Mesothelial cell of epicardium (in vitro differentiated cells): ENCODE data around the gene DAPK1. TPM values are rescaled to one million over a fixed set of nuclear protein-coding genes. Genes with fewer than 3 reads are reported as not detected.

Experiments used
- DNase-seq, 2 experiments: peaks; one replicate each; pipeline ENCODE4 v3.0.0; 2021; ENCODE audit warnings: low spot score in 2 of 2; ENCODE audit not compliant: unreplicated experiment in 2 of 2
- H3K27ac Mint-ChIP-seq: 2 replicates; pipeline ENCODE4 v1.8.0; 2021; ENCODE audit warnings: mixed read lengths
- H3K27me3 Mint-ChIP-seq: 2 replicates; pipeline ENCODE4 v1.8.0; 2021; ENCODE audit warnings: low read depth, mixed read lengths
- H3K36me3 Mint-ChIP-seq: 2 replicates; pipeline ENCODE4 v1.8.0; 2021; ENCODE audit warnings: mixed read lengths
- H3K4me1 Mint-ChIP-seq: 2 replicates; pipeline ENCODE4 v1.8.0; 2021; ENCODE audit warnings: mixed read lengths
- H3K4me3 Mint-ChIP-seq: 2 replicates; pipeline ENCODE4 v1.8.0; 2021; ENCODE audit warnings: mild to moderate bottlenecking, moderate library complexity, mixed read lengths
- H3K9me3 Mint-ChIP-seq: 2 replicates; pipeline ENCODE4 v1.8.0; 2021; ENCODE audit warnings: mixed read lengths
- total RNA-seq: library from RNA; stranded (reverse); gene quantifications from 3 replicates; pipeline ENCODE4 v1.2.1, GENCODE V29; 2021
- TF ChIP-seq, protein P1 (sequence below): fragments of 200-600 bp; sonication (generic); IDR thresholded peaks from one replicate; pipeline ENCODE4 v1.5.0; 2021; ENCODE audit warnings: antibody characterized with exemption; ENCODE audit not compliant: unreplicated experiment

The DAPK1 gene
- total RNA-seq, 1 donor from 2014 or later: 239 TPM

DNA sequence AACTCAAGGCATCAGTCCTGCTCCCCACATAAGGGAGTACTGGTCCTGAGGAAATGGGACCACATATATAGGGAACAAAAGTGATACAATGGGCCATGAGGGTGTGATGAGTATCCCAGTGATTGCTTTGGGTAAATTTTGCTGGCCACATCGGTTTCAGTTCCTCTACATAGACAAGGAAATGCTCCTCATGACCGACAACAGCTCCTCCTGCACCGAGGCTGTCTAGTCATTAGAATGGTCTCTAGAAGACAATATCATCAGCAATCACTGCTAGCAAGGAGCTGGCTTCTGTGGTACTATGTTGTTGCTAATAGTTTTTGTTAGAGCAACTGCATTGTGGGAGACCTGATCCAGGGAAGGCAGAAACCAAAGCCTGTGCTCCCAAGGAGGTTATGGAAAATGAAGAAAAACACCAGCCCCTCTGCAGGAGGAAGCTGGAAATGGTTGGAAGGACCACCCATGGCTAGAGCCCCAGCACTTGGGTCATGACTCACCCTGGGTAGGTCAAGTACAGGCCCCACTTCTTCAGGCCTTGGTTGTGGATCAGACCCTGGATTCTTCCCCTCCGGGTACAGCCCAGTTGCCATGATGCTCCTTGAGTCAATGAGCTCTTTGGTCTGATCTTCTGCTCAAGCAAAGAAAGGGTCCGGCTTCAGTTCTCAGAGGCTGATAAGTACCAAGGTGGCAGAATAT is 224.9 kb downstream of the DAPK1 start:
- no peaks in the 10 kb centered on the region for H3K27me3 Mint-ChIP-seq
- H3K9me3 Mint-ChIP-seq: no peaks in the 10 kb centered on the region
- H3K4me1 Mint-ChIP-seq: peaks cover 16% of the 10 kb centered on the region
- DNase-seq: no peak
- H3K36me3 Mint-ChIP-seq: no peaks in the 10 kb centered on the region
- TF ChIP-seq, protein P1, sequence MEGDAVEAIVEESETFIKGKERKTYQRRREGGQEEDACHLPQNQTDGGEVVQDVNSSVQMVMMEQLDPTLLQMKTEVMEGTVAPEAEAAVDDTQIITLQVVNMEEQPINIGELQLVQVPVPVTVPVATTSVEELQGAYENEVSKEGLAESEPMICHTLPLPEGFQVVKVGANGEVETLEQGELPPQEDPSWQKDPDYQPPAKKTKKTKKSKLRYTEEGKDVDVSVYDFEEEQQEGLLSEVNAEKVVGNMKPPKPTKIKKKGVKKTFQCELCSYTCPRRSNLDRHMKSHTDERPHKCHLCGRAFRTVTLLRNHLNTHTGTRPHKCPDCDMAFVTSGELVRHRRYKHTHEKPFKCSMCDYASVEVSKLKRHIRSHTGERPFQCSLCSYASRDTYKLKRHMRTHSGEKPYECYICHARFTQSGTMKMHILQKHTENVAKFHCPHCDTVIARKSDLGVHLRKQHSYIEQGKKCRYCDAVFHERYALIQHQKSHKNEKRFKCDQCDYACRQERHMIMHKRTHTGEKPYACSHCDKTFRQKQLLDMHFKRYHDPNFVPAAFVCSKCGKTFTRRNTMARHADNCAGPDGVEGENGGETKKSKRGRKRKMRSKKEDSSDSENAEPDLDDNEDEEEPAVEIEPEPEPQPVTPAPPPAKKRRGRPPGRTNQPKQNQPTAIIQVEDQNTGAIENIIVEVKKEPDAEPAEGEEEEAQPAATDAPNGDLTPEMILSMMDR: no peak
- H3K4me3 Mint-ChIP-seq: no peak overlapping the region
- no peak overlapping the region for H3K27ac Mint-ChIP-seq

DNA sequence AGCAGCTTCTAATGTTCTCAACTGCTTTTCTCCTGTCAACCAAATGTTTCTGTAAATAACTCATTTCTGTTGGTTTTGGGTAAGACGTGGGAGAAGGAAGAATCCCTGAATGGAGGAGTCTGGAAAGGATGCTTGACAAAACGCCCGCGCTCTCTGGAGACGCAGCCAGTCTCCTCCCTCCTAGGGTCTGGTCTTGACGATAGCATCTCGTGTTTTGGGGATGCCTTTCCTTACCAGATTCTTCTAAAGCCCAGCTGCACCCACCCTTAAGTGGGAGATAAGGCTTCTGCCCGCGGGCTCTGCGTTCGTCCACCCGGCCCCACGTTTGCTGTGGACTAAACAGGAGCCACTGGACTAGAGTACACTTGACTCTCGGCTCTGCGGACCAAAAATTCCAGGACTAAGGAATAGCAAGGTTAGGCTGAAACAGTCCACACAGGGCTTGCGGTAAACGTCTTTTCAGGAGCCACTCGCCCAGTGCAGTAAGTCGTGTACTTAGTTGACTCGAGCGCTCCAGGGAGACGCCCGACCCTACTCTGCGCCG is 227.8 kb downstream of the DAPK1 start:
- peaks cover 33% of the 10 kb centered on the region for H3K4me1 Mint-ChIP-seq
- H3K27ac Mint-ChIP-seq: peak overlapping the region; percentile 95
- H3K4me3 Mint-ChIP-seq: peak overlapping the region; percentile 89
- peaks cover 16% of the 10 kb centered on the region for H3K36me3 Mint-ChIP-seq
- H3K9me3 Mint-ChIP-seq: no peaks in the 10 kb centered on the region
- TF ChIP-seq, protein P1: no peak
- no peaks in the 10 kb centered on the region for H3K27me3 Mint-ChIP-seq
- DNase-seq: no peak

DNA sequence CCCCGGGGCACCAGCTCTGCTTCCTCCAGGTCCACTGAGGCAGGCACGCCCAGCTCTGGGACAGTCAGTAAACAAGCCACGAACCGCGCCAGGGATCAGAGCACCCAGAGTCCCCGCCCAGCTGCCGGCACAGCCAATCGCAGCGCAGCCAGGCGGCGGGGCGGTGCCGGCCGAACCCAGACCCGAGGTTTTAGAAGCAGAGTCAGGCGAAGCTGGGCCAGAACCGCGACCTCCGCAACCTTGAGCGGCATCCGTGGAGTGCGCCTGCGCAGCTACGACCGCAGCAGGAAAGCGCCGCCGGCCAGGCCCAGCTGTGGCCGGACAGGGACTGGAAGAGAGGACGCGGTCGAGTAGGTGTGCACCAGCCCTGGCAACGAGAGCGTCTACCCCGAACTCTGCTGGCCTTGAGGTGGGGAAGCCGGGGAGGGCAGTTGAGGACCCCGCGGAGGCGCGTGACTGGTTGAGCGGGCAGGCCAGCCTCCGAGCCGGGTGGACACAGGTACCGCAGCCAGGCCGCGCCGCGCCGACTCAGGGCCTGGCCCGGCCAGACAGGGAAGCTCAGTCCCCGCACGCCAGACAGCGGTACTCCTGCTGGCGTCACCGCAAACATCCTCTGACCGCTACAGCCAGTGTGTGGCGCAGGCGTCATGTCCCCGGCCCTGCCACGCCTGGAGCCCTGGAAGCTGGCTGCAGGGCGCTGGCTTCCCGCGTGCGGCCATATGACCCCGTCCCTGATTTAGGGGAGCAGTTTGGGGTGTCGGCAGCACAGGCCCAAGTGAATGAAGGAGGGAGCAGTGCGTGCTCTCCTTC is 228.4 kb downstream of the DAPK1 start, which contains the start of gene CTSL:
Gene CTSL (plus strand): TSS at position 220 of the 810 bp plus-strand sequence. CDS start 1,485 bp downstream, outside the sequence.
- peaks cover 33% of the 10 kb centered on the region for H3K4me1 Mint-ChIP-seq
- peak; percentile 49 to 75 for DNase-seq
- peaks cover 20% of the 10 kb centered on the region for H3K36me3 Mint-ChIP-seq
- H3K9me3 Mint-ChIP-seq: no peaks in the 10 kb centered on the region
- peak within 1 kb of the TSS; percentile 95 for H3K27ac Mint-ChIP-seq
- no peaks in the 10 kb centered on the region for H3K27me3 Mint-ChIP-seq
- H3K4me3 Mint-ChIP-seq: peak within 1 kb of the TSS; percentile 89
- TF ChIP-seq, protein P1: no peak

DNA sequence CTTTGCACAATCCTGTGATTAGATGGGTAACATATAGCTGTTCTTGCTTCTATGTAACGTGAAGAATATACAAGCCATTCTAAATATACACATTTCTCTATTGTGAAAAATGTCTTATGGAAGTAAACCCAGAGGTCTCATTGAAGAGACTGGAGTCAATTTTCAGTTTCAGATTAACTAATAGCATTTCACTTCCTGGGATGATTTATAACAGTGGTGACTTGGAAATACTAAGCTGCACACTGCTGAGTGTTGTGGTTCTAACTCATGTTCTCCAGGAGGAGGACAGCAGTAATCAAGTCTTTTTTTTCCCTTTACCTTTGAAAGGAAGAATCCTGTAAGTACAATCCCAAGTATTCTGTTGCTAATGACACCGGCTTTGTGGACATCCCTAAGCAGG is 231.6 kb downstream of the DAPK1 start:
- H3K36me3 Mint-ChIP-seq: peaks cover 23% of the 10 kb centered on the region
- TF ChIP-seq, protein P1: no peak
- no peak for DNase-seq
- H3K27me3 Mint-ChIP-seq: no peaks in the 10 kb centered on the region
- H3K4me3 Mint-ChIP-seq: no peak overlapping the region
- H3K9me3 Mint-ChIP-seq: no peaks in the 10 kb centered on the region
- peaks cover 33% of the 10 kb centered on the region for H3K4me1 Mint-ChIP-seq
- no peak overlapping the region for H3K27ac Mint-ChIP-seq

- H3K27ac Mint-ChIP-seq: no peak overlapping the region
- no peak for DNase-seq
- peaks cover 4% of the 10 kb centered on the region for H3K9me3 Mint-ChIP-seq
- TF ChIP-seq, protein P1: no peak
- H3K4me1 Mint-ChIP-seq: peaks cover 26% of the 10 kb centered on the region
- no peak overlapping the region for H3K4me3 Mint-ChIP-seq
- H3K36me3 Mint-ChIP-seq: peaks cover 23% of the 10 kb centered on the region
- no peaks in the 10 kb centered on the region for H3K27me3 Mint-ChIP-seq
These were observed 233.7 kb downstream of the DAPK1 start for GRCh38 chr9:87731321-87731720.
